K562 (cell line): Measurements from ENCODE around the gene ITPR1. TPM values are rescaled to one million over a fixed set of nuclear protein-coding genes. Genes with fewer than 3 reads are reported as not detected.
A peak's percentile ranks its signal among the peaks of the same experiment; 100 is the strongest.

Experiments
- ARID3A ChIP-seq: IDR thresholded peaks from 2 replicates; pipeline ENCODE4 v1.6.1; 2012; ENCODE audit warnings: low read depth, low read length, improper control_type of control experiment, borderline replicate concordance
- BACH1 ChIP-seq: fragments of 200-800 bp; sonication (Bioruptor generic); IDR thresholded peaks from 2 replicates; pipeline ENCODE4 v1.6.1; 2016; ENCODE audit warnings: missing genetic modification characterization, missing compliant biosample characterization
- BCOR ChIP-seq: fragments of 450-650 bp; IDR thresholded peaks from 2 replicates; pipeline ENCODE4 v1.6.1; 2016
- BRF1 ChIP-seq: IDR thresholded peaks from 3 replicates; pipeline ENCODE4 v1.6.1; 2011; ENCODE audit warnings: borderline replicate concordance, mild to moderate bottlenecking; ENCODE audit not compliant: insufficient read length; ENCODE audit errors: extremely low read depth
- CHD2 ChIP-seq: IDR thresholded peaks from 2 replicates; pipeline ENCODE4 v1.6.1; 2011; ENCODE audit warnings: low read depth, low read length
- ERF ChIP-seq: fragments of 450-650 bp; formaldehyde crosslinking; IDR thresholded peaks from 2 replicates; pipeline ENCODE4 v1.4.0; 2020; ENCODE audit warnings: mild to moderate bottlenecking, mixed read lengths
- FOXO4 ChIP-seq: fragments of 450-650 bp; formaldehyde crosslinking; IDR thresholded peaks from 2 replicates; pipeline ENCODE4 v1.4.0; 2020; ENCODE audit warnings: mild to moderate bottlenecking, moderate library complexity
- HCFC1 ChIP-seq: IDR thresholded peaks from 2 replicates; pipeline ENCODE4 v1.6.1; 2012; ENCODE audit warnings: low read depth, low read length, improper control_type of control experiment
- HDGF ChIP-seq: fragments of 450-650 bp; IDR thresholded peaks from 2 replicates; pipeline ENCODE4 v1.6.1; 2016
- HIVEP1 ChIP-seq: fragments of 250-450 bp; sonication (Bioruptor Pico); IDR thresholded peaks from 2 replicates; pipeline ENCODE4 v1.4.0; 2020; ENCODE audit warnings: mild to moderate bottlenecking
- HMBOX1 ChIP-seq: sonication (generic); IDR thresholded peaks from 2 replicates; pipeline ENCODE4 v1.6.1; 2016
- KAT8 ChIP-seq: fragments of 450-650 bp; IDR thresholded peaks from 2 replicates; pipeline ENCODE4 v1.6.1; 2016; ENCODE audit warnings: low read depth, mild to moderate bottlenecking
- MYNN ChIP-seq, 2 experiments: sonication (generic); formaldehyde crosslinking in 1 of 2; IDR thresholded peaks; 2 replicates each; pipeline versions ENCODE4 v1.5.0 to v1.6.1; 2016 to 2020; ENCODE audit warnings: antibody characterized with exemption in 1 of 2, missing genetic modification reagents in 1 of 2
- NFXL1 ChIP-seq: fragments of 450-650 bp; formaldehyde crosslinking; IDR thresholded peaks from 2 replicates; pipeline ENCODE4 v1.4.0; 2021; ENCODE audit warnings: mild to moderate bottlenecking
- POLR2AphosphoS2 ChIP-seq: IDR thresholded peaks from 2 replicates; pipeline ENCODE4 v1.6.1; 2012; ENCODE audit warnings: low read length, improper control_type of control experiment
- PTRF ChIP-seq: fragments of 450-650 bp; IDR thresholded peaks from 2 replicates; pipeline ENCODE4 v1.6.1; 2016; ENCODE audit warnings: mild to moderate bottlenecking, missing genetic modification characterization, missing compliant biosample characterization
- SAFB2 ChIP-seq: fragments of 200-400 bp; formaldehyde crosslinking; IDR thresholded peaks from 2 replicates; pipeline ENCODE4 v1.6.1; 2018; ENCODE audit warnings: borderline replicate concordance, low read length, low read depth, moderate library complexity; ENCODE audit not compliant: severe bottlenecking
- SETDB1 ChIP-seq: IDR thresholded peaks from one replicate; pipeline ENCODE4 v1.6.1; 2012; ENCODE audit warnings: low read length, control low read depth, inconsistent platforms
- SRF ChIP-seq, 2 experiments: fragments of 250-450, 450-650 bp in 1 of 2; sonication (Bioruptor Pico) in 1 of 2; sonication (generic) in 1 of 2; formaldehyde crosslinking; IDR thresholded peaks; 2 replicates each; pipeline versions ENCODE4 v1.5.0 to v1.5.1; 2020 to 2022; ENCODE audit warnings: mild to moderate bottlenecking in 1 of 2, missing genetic modification reagents in 1 of 2
- ZBTB9 ChIP-seq: fragments of 450-650 bp; formaldehyde crosslinking; IDR thresholded peaks from 2 replicates; pipeline ENCODE4 v1.4.0; 2020; ENCODE audit warnings: mild to moderate bottlenecking, moderate library complexity
- ZNF175 ChIP-seq: fragments of 200-800 bp; sonication (Bioruptor generic); IDR thresholded peaks from 2 replicates; pipeline ENCODE4 v1.6.1; 2016; ENCODE audit warnings: low read depth, mild to moderate bottlenecking, missing genetic modification characterization, missing compliant biosample characterization
- ZNF197 ChIP-seq: fragments of 200-800 bp; sonication (Bioruptor generic); IDR thresholded peaks from 2 replicates; pipeline ENCODE4 v1.6.1; 2016; ENCODE audit warnings: low read depth, missing genetic modification characterization, missing compliant biosample characterization
- ZNF324 ChIP-seq: fragments of 250-450 bp; sonication (Bioruptor Pico); IDR thresholded peaks from 2 replicates; pipeline ENCODE4 v1.4.0; 2020; ENCODE audit warnings: mild to moderate bottlenecking
- ZNF507 ChIP-seq: conservative IDR thresholded peaks from 2 replicates; pipeline ENCODE4 v1.6.1; 2017; ENCODE audit warnings: missing genetic modification characterization, missing compliant biosample characterization
- ZNF57 ChIP-seq: fragments of 450-650 bp; formaldehyde crosslinking; IDR thresholded peaks from 2 replicates; pipeline ENCODE4 v1.4.0; 2020; ENCODE audit warnings: mild to moderate bottlenecking, moderate library complexity
- ZNF766 ChIP-seq: fragments of 200-800 bp; sonication (Bioruptor generic); conservative IDR thresholded peaks from 2 replicates; pipeline ENCODE4 v1.6.1; 2016; ENCODE audit warnings: missing genetic modification characterization, missing compliant biosample characterization
- polyA plus RNA-seq, 8 experiments: library from polyadenylated mRNA; depleted of rRNA in 4 of 8; stranded (reverse) in 5 of 8; unstranded in 3 of 8; fragments of >200 nt; fragmentation: Nextera tagmentation in 2 of 8; fragmentation: Illumina TruSeq in 1 of 8; extraction: Ambion mirVana in 2 of 8; extraction: Trizol in 1 of 8; gene quantifications; 2 replicates each; pipeline versions ENCODE4 v1.2.1 to v1.2.3, GENCODE V29; 2011 to 2014; ENCODE audit warnings: inconsistent platforms in 1 of 8, missing spikeins in 1 of 8
- total RNA-seq, 7 experiments: library from RNA; depleted of rRNA in 6 of 7; stranded (reverse); fragments of >200 nt in 6 of 7; fragmentation: Illumina TruSeq in 2 of 7; extraction: Trizol in 2 of 7; gene quantifications; 2 replicates each; pipeline versions ENCODE4 v1.2.1 to v1.2.3, GENCODE V29; 2011 to 2021; ENCODE audit warnings: low replicate concordance in 1 of 7

ITPR1 gene
- total and polyA plus RNA-seq, 9 of the 15 experiments (the other 6 are each of a cell fraction or from before 2014, with no cell fraction given), result 22.4 to 40.0 (median 27.4) TPM

- TF ChIP-seq HDGF (no peak), BRF1 (no peak), ZNF766 (CRISPR knock-in tag) (no peak; the same call in none of the 2 replicates), ERF (CRISPR knock-in tag) (no peak), HMBOX1 (no peak; the same call in 1 of the 2 replicates), SAFB2 (no peak), HIVEP1 (CRISPR knock-in tag) (0 out of 2 replicates have a peak, but pooled peaks have one; percentile 13), SRF (CRISPR knock-in tag; IDR thresholded peaks at IDR 0.05) (no peak), BCOR (peak; percentile 85), CHD2 (no peak), ZNF57 (CRISPR knock-in tag) (no peak), POLR2AphosphoS2 (no peak), PTRF (no peak), HCFC1 (peak; percentile 38), NFXL1 (no peak), ARID3A (peak; percentile 83), ZNF197 (CRISPR knock-in tag) (peak; percentile 31; the same call in 1 of the 2 replicates), SETDB1 (no peak), KAT8 (no peak), MYNN (IDR thresholded peaks at IDR 0.05) (peak; percentile 85; the same call in 1 of the 2 replicates), MYNN (CRISPR knock-in tag; IDR thresholded peaks at IDR 0.05) (no peak), ZNF324 (CRISPR knock-in tag) (no peak), BACH1 (tag) (peak; percentile 99), ZNF507 (tag) (no peak), FOXO4 (CRISPR knock-in tag) (0 out of 2 replicates have a peak, but pooled peaks have one; percentile 62), ZNF175 (0 out of 2 replicates have a peak, but pooled peaks have one; percentile 19), ZBTB9 (CRISPR knock-in tag) (no peak)
These were observed 321.3 kb downstream of the ITPR1 start (continued) for GRCh38 chr3:4814305-4814903.
